Right cardiac atrium (tissue), 5 donors: ENCODE results near the gene PALM3. TPM values are rescaled to one million over a fixed set of nuclear protein-coding genes. Genes with fewer than 3 reads are reported as not detected.

Source experiments
- ATAC-seq, 2 donors: fragments of 200-7000 bp; cut with Tn5 transposase; one replicate each; pipeline versions ENCODE4 v1.8.0 to v1.9.1; 2020; ENCODE audit warnings: moderate library complexity in 2 of 2, mild to moderate bottlenecking in 1 of 2
- DNase-seq, 3 donors: peaks; one replicate each; pipeline ENCODE4 v3.0.0-alpha.2; 2020
- H3K27ac ChIP-seq: one replicate; pipeline ENCODE4 v1.5.1; 2013; ENCODE audit warnings: mild to moderate bottlenecking, low read length, control low read depth, moderate library complexity
- H3K27me3 ChIP-seq: one replicate; pipeline ENCODE4 v1.6.1; 2013; ENCODE audit not compliant: control insufficient read depth, insufficient read depth
- H3K4me1 ChIP-seq: one replicate; pipeline ENCODE4 v1.6.1; 2013; ENCODE audit warnings: low read length; ENCODE audit not compliant: control insufficient read depth, insufficient read depth
- H3K4me3 ChIP-seq: one replicate; pipeline ENCODE4 v1.5.1; 2013; ENCODE audit warnings: low read length, control low read depth
- H3K9me3 ChIP-seq: one replicate; pipeline ENCODE4 v1.6.1; 2013; ENCODE audit warnings: low read length; ENCODE audit not compliant: control insufficient read depth
- WGBS: extraction: QIAGEN DNeasy Blood & Tissue Kit; methylation state at CpG from one replicate; pipeline ENCODE4 v1.1.7; 2013; 5-methylcytosine and 5-hydroxymethylcytosine counted together
- intact Hi-C, 4 donors: fragments of 100-400 bp; cut with DNase I; formaldehyde crosslinking; loops; one replicate each; pipeline versions ENCODE4 v1.11.0 to v1.14.0; 2022 to 2023
- polyA plus RNA-seq: library from polyadenylated mRNA; stranded (reverse); fragments of 200-250 nt; gene quantifications from one replicate; pipeline ENCODE4 v1.2.3, GENCODE V29; 2013
- total RNA-seq, 4 donors: library from RNA; stranded (reverse); fragmentation: NEBNext Ultra II Directional; extraction: Animal tissue kit (Norgen Biotek cat#: 25700); gene quantifications; one replicate each; pipeline ENCODE4 v1.2.1, GENCODE V29; 2021
- donor health status: healthy with polysubstance abuse.
- donor health status: DM: no; HTN: yes; CAD: no.
- donor health status: DM: no; HTN: no; CAD: no.
- donor health status: DM: no; HTN: yes; CAD: no; lungs with severe emphysema.
- donor health status: DM: yes; HTN: yes; CAD: no.

Gene PALM3
- total and polyA plus RNA-seq, 5 donors = 0.38 to 0.58 (median 0.45) TPM

DNA sequence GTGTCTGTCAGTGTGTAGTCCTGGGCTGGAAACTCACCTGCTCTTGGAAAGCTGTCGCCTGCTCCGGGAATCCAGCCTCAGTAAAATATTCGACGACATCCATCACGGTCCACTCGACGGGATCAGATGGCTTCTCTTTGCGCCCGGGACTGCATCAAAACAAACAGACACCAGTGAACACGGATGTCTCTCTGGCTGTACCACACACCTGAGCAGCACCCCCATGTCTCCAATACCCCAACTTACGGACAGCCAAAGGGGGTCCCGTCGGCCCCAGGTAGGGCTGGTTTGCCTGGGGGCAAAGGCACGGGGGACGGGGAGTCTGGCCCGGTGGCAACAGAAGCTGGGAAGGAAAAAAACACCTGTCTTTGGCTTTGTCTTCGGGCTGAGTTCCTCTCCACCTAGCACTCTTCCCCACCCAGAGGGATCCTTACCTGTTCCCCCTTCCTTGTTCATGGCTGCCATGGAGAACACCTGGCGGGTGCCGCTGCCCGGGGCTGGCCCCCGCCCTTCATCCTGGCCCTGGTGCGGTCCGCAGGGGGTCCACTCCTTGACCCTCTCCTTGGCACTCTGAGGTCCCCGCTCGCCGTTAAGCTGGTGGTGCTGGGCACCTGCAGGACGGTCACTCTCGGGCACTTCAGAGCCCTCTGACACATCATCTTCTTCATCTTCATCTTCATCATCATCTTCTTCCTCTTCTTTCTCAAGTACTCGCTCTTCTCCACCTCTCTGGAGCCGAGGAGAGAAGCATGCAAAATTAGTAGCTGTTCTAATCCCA lies 26.9 kb upstream of the PALM3 start:
- ATAC-seq (no peak), DNase-seq (peak in 1 of 3 donors; percentile 63)
- H3K9me3 ChIP-seq = no peaks in the 10 kb centered on the region
- WGBS = 87% methylated on average over 30 of the region's 30 CpGs
- no peak overlapping the region for H3K27ac ChIP-seq
- no peak overlapping the region for H3K4me3 ChIP-seq
- intact Hi-C loops = no loop called here
- no peaks in the 10 kb centered on the region for H3K4me1 ChIP-seq
- H3K27me3 ChIP-seq = no peaks in the 10 kb centered on the region

DNA sequence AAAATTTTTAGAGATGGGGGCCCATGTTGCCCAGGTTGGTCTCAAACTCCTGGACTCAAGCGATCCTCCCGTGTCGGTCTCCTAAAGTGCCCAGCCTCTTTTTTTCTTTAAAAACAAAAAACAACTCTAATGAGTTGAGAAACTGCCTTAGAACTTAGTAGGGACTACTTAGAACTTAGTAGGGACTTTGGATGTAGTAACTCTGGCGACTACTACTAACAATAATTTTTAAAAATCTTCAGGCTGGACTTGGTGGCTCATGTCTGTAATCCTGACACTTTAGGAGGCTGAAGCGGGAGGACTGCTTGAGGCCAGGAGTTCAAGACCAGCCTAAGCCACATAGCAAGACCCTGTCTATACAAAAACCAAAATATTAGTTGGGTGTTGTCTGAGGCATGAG lies 24.2 kb upstream of the PALM3 start:
- intact Hi-C loops = no loop called here
- ATAC-seq (no peak), DNase-seq (no peak)
- WGBS = 87% methylated on average over 5 of the region's 5 CpGs
- Histone ChIP-seq H3K9me3 (no peaks in the 10 kb centered on the region), H3K27me3 (no peaks in the 10 kb centered on the region), H3K27ac (no peak overlapping the region), H3K4me3 (no peak overlapping the region), H3K4me1 (peaks cover 4% of the 10 kb centered on the region)

DNA sequence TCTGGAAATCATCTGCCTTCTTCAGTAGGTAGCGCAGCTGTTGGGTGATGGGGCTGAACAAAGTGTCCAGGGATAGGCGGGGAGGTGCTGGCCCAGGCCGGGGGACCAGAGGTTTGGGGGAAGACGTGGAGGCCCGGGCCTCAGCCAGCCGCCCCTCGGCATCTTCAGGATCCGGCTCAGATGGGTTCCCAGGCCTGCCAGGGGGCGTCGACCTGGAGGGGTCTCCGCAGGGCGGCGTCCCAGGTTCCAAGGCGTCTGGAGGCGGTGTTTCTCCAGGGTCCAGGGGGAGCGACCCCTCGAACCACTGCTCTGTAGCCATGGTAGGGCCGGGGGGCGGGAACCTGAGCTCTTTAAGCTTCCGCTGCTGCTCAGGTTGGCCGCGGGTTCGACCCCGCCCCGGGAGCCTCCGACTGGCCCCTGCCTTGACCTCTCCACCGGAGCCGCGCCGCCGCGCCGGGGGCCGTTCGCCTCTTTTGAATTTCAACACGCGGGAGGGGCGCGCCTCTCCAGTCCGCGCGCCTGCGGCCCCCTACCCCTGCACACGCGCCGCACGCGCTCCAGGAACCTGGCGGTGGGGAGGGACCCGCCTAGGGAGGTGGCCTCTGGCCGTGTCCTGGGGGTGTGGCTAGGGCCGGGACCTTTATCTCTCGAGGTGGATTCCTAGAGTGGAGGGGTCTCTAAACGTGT lies 23.6 kb upstream of the PALM3 start, which contains the start of gene C19orf67:
Gene C19orf67, minus strand, starts transcription at position 475 of the 687 bp plus-strand sequence. Its CDS starts 156 bp downstream, at position 319.
- Histone ChIP-seq H3K9me3 (no peaks in the 10 kb centered on the region), H3K27me3 (no peaks in the 10 kb centered on the region), H3K4me3 (no peak within 1 kb of the TSS), H3K27ac (no peak within 1 kb of the TSS), H3K4me1 (peaks cover 4% of the 10 kb centered on the region)
- DNase-seq (peak in 1 of 3 donors; percentile 72), ATAC-seq (no peak)
- intact Hi-C loops = no loop called here
- 65% methylated on average over 54 of the region's 54 CpGs for WGBS

DNA sequence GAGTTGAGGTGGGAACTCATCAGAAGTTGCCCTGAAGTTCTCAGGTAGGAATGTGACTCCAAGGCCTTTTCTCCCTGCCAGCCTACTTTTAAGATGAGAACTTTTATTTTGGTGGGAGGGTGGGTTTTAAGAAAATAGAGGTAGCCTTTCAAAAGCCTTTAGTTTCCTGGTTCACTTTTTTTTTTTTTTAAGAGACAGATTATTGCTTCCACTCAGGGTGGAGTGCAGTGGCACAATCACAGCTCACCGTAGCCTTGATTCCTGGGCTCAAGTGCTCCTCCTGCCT lies 20.7 kb upstream of the PALM3 start:
- Histone ChIP-seq H3K9me3 (no peaks in the 10 kb centered on the region), H3K27me3 (no peaks in the 10 kb centered on the region), H3K27ac (no peak overlapping the region), H3K4me3 (no peak overlapping the region), H3K4me1 (peaks cover 4% of the 10 kb centered on the region)
- no peak for DNase-seq
- 82% methylated on average over 1 of the region's 1 CpG for WGBS
- no peak for ATAC-seq
- intact Hi-C loops = loop anchor here in 1 of 4 donors (5.0 kb wide), 1 partner anchor 35 kb away; the partner anchor contains the start of gene PRKACA

DNA sequence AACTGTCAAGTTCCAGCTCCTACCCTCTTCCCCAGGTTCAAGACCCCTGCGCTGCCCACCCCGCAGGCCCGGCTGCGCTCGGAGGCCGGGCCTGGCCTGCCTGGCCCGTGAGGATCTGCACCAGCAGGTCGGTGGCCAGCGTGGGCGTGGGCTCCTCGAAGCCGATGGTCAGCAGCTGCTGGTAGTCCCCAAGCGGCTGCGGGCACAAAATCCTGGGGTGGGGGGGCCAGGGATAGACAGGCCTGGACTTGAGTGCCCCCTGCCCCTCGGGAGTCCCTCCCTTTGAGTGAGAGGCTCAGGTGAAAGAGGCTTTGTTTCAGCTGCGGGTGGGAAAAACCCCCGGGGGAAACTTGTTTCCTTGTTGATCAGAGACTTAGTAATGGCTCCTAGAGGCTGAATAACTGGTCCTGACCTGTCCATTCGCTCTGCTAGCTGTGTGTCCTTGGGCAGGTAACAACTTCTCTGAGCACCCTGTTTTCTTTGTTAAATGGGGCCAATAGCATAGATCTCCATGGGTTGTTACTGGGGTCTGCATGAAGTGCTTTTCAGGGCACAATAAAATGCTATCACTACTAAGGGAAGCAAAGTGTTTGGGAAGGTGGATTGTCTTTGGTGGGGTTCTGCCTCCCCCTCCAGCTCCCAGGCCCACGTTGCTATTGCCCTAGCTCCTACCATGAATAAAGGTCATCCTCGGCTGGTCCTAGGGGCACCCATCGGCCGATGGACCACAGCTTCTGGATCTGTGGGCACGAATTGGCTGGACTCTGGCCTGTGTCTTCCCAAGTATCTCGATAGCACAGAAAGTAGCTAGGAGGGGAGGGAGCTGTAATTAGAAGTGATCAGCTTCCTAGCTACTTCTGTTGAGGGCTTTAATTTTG lies 20.2 kb upstream of the PALM3 start:
- intact Hi-C loops = loop anchor here in 1 of 4 donors (5.0 kb wide), 1 partner anchor 35 kb away; the partner anchor contains the start of gene PRKACA
- WGBS = 19% methylated on average over 24 of the region's 24 CpGs
- no peaks in the 10 kb centered on the region for H3K9me3 ChIP-seq
- H3K27me3 ChIP-seq = no peaks in the 10 kb centered on the region
- H3K27ac ChIP-seq = peak overlapping the region; percentile 96
- DNase-seq (peak; percentile 66 to 85 (median 85)), ATAC-seq (peak in 1 of 2 donors; percentile 53)
- peaks cover 4% of the 10 kb centered on the region for H3K4me1 ChIP-seq
- H3K4me3 ChIP-seq = peak overlapping the region; percentile 90

DNA sequence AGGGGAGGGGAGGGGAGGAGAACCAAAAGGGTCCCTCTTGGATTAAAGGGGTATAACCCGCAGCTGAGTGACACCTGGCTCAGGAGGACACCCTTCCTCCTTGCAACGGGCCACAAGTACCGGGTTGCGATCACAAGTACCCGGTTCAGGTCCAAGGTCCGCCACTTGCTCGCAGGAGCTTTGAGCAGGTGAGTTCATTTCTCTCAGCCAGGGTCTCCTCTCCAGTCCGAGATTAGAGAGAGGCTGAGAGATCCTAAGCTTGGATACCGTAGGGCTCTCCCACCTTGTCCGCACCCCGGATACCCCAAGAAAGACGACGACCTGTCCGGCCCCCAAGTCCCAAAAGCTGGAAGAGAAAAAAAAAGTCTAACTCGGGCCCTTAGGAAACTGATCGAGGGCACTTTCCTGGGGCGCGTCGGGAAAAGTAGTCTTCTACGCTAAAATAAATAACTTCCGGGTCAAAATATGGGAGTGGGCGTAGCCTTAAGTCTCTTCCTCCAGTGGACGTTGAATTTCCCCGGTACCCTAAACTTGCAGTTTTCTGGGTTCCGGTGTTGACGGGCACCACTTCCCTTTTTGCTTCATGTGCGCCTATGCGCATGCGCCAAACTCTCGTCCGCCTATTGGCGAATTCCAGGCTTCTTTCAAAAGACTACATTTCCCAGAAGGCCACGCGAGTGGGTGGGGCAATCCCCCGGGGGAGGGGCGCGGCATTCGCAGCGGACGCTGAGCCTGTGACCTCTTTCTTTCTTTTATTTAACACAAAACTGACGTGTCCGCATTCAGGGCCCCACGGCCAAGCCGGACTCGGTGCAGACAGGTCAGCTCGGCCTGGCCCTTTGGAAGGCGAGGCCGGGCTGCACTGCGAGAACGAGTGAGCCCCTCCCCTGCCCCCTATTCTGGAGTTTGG lies 19.3 kb upstream of the PALM3 start:
- intact Hi-C loops = loop anchor here in 1 of 4 donors (5.0 kb wide), 1 partner anchor 36 kb away; the partner anchor contains the start of gene PRKACA
- ATAC-seq = peak; percentile 95
- under 1% methylated on average over 50 of the region's 50 CpGs for WGBS

DNA sequence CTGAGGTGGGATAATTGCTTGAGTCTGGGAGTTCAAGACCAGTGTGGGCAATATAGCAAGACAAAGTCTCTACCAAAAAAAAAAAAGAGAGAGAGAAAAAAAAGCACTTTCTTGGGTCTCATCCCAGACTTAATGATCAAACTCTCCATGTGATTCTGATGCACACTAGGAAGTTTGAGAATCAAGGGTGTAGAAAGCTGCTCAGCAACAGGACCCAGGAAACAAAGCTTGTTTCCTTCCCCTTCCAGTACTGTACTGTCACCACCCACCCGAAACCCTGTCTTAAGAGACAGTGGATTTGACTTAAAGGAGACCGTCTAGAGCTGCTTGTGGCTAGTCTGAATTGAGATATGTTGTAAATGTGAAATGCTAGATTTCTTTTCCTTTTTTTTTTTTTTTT lies 16.5 kb upstream of the PALM3 start:
- no peak for ATAC-seq
- no peak for DNase-seq
- Histone ChIP-seq H3K4me3 (no peak overlapping the region), H3K27me3 (no peaks in the 10 kb centered on the region), H3K9me3 (no peaks in the 10 kb centered on the region), H3K4me1 (peaks cover 4% of the 10 kb centered on the region), H3K27ac (no peak overlapping the region)
- WGBS = 58% methylated on average over 2 of the region's 2 CpGs
- intact Hi-C loops = no loop called here

More for the DNA sequence above, 19.3 kb upstream of the PALM3 start:
- peaks cover 4% of the 10 kb centered on the region for H3K4me1 ChIP-seq
- H3K27me3 ChIP-seq = no peaks in the 10 kb centered on the region
- H3K9me3 ChIP-seq = no peaks in the 10 kb centered on the region
- peak; percentile 99 for DNase-seq
- peak overlapping the region; percentile 98 for H3K27ac ChIP-seq
- H3K4me3 ChIP-seq = peak overlapping the region; percentile 90

DNA sequence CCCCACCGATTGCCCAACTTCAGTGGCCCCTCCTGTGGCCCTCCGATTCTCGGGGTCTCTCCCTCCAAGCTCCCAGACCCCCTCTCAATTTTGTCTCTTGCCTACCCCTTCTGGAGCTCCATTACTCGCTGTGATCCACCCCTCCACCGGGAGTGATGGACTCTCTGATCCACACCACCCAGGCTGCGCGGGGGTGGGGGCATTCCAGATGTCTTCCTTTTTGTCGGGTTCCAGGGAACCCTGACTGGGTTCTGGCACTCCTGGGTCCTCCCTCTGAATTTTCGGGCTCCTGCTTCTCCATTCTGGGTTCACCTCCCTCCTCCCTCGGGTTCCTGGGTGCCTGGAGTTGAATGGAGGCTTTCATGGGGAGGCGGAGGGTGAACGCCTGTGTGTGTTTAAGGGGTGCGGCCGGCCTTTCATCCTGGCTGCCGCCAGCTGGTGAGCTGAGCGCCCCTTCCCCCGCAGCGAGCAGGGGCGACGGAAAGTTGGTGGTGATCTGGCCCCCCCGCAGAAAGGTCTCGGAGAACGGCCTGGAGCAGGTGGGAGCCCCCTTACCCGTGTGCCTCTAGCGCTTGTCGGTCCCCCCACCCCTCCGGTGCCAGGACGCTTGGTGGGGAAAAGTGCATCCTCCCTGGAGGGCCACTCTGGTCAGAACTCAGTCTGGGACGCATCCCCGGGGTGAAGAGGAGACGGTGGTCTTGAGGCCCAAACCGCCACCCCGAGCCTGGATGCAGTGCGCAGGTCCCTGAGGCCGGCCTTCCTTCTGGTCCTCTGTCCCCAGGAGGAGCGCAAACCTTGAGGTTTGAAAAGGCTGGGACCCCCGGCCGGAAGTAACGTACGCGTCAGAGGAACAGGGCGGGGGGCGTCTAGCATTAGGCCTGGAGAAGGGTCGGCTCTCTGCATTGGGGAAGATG lies 12.3 kb upstream of the PALM3 start:
- 4% methylated on average over 44 of the region's 44 CpGs for WGBS
- intact Hi-C loops = loop anchor here in 3 of 4 donors (2.0 to 5.0 kb wide), 3 partner anchors 43 to 193 kb away; partner anchors contain the start of gene PRKACA (in 1 of the 3)
- H3K27ac ChIP-seq = peak overlapping the region; percentile 84
- ATAC-seq (peak; percentile 2 to 3), DNase-seq (peak in 2 of 3 donors; percentile 71 to 72)
- no peaks in the 10 kb centered on the region for H3K27me3 ChIP-seq
- peaks cover 2% of the 10 kb centered on the region for H3K4me1 ChIP-seq
- no peaks in the 10 kb centered on the region for H3K9me3 ChIP-seq
- H3K4me3 ChIP-seq = peak overlapping the region; percentile 68

DNA sequence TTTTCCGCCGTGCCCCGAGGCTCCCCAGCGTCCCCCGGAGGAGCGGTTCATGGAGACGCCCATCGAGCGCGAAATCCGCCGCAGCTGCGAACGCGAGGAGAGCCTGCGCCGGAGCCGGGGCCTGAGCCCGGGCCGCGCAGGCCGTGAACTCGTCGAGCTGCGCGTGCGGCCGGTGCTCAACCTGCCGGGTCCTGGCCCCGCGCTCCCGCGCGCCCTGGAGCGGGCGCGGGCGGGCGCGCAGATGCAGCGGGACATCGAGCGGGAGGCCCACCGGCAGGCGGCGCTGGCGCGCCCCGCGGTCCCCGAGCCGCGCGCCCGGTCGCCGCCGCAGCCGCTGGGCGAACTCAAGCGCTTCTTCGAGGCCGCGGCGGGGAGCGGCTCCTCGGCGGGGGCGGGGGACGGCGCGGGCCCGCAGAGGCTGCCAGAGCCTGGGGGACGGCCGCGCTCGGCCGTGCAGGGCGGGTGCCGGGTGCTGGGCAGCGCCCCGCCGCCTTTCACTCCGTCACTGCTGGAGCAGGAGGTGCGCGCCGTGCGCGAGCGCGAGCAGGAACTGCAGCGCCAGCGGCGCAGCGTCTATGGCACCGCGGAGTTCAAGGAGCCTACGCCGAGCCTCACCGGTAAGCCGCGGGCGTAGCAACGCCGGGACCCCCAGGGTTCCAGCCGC lies 11.5 kb upstream of the PALM3 start:
- H3K4me1 ChIP-seq = peaks cover 2% of the 10 kb centered on the region
- H3K27me3 ChIP-seq = no peaks in the 10 kb centered on the region
- WGBS = under 1% methylated on average over 106 of the region's 106 CpGs
- ATAC-seq (peak; percentile 55 to 58), DNase-seq (peak; percentile 79 to 92 (median 92))
- intact Hi-C loops = loop anchor here in 3 of 4 donors (2.0 to 5.0 kb wide), 3 partner anchors 44 to 193 kb away; partner anchors contain the start of gene PRKACA (in 1 of the 3)
- H3K9me3 ChIP-seq = no peaks in the 10 kb centered on the region
- peak overlapping the region; percentile 84 for H3K27ac ChIP-seq
- H3K4me3 ChIP-seq = peak overlapping the region; percentile 68
